Osteoblast (primary cell): ENCODE measurements around the gene ALKBH4. TPM values are rescaled to one million over a fixed set of nuclear protein-coding genes. Genes with fewer than 3 reads are reported as not detected.
"Not testable (repeated sequence)": the region's sequence is repeated elsewhere in the genome, so short reads cannot be mapped to it uniquely, and the experiment has no call there.

ENCODE experiments used
- DNase-seq: peaks from one replicate; pipeline ENCODE4 v3.0.0; 2011; ENCODE audit warnings: low spot score, mixed read lengths; ENCODE audit not compliant: insufficient read length; ENCODE audit errors: missing footprints
- H2AFZ ChIP-seq: 2 replicates; pipeline ENCODE4 v1.6.0; 2011; ENCODE audit warnings: mild to moderate bottlenecking, low read length
- H3K27ac ChIP-seq: 2 replicates; pipeline ENCODE4 v1.5.1; 2011; ENCODE audit warnings: mild to moderate bottlenecking, low read depth, low read length, moderate library complexity
- H3K27me3 ChIP-seq: 2 replicates; pipeline ENCODE4 v1.6.0; 2012; ENCODE audit warnings: mild to moderate bottlenecking, control low read depth, inconsistent platforms, low read length, moderate library complexity; ENCODE audit not compliant: insufficient read depth
- H3K36me3 ChIP-seq: 2 replicates; pipeline ENCODE4 v1.5.1; 2011; ENCODE audit warnings: mild to moderate bottlenecking, low read length, control low read depth, moderate library complexity; ENCODE audit not compliant: insufficient read depth
- H3K4me1 ChIP-seq: 2 replicates; pipeline ENCODE4 v1.5.1; 2011; ENCODE audit warnings: mild to moderate bottlenecking, low read length, control low read depth, moderate library complexity; ENCODE audit not compliant: insufficient read depth
- H3K4me2 ChIP-seq: 2 replicates; pipeline ENCODE4 v1.6.0; 2011; ENCODE audit warnings: mild to moderate bottlenecking, low read length; ENCODE audit not compliant: insufficient read depth
- H3K4me3 ChIP-seq: fragments of 200-600 bp; sonication (generic); 3 replicates; pipeline ENCODE4 v1.5.1; 2012; ENCODE audit warnings: mild to moderate bottlenecking, low read length, inconsistent platforms; ENCODE audit not compliant: insufficient read depth
- H3K79me2 ChIP-seq: 2 replicates; pipeline ENCODE4 v1.6.0; 2012; ENCODE audit warnings: mild to moderate bottlenecking, low read length, control low read depth, inconsistent platforms; ENCODE audit not compliant: insufficient read depth
- H3K9me3 ChIP-seq: 2 replicates; pipeline ENCODE4 v1.5.1; 2011; ENCODE audit warnings: low read depth, low read length, control low read depth
- H4K20me1 ChIP-seq: 2 replicates; pipeline ENCODE4 v1.6.0; 2012; ENCODE audit warnings: mild to moderate bottlenecking, low read length, control low read depth; ENCODE audit not compliant: insufficient read depth
- CTCF ChIP-seq: IDR thresholded peaks from 2 replicates; pipeline ENCODE4 v1.5.1; 2011; ENCODE audit warnings: mild to moderate bottlenecking, low read depth, low read length, moderate library complexity; ENCODE audit errors: extremely low read depth
- total RNA-seq: library from RNA; depleted of rRNA; stranded (reverse); fragments of >200 nt; gene quantifications from 2 replicates; pipeline ENCODE4 v1.2.3, GENCODE V29; 2012

ALKBH4 gene
- total RNA-seq, 1 donor: 16.3 TPM

DNA sequence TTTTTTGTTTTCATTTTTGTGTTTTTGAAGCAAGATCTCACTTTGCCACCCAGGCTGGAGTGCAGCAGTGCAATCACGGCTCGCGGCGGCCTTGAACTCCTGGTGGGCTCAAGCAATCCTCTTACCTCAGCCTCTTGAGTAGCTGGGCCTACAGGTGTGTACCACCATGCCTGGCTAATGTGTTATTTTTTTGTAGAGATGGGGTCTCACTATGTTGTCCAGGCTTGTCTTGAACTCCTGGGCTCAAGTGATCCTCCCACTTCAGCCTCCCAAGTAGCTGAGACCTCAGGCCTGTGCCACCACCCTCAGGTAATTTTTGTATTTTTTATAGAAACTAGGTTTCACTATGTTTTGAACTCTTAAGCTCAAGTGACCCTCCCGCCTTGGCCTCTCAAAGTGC is 53.7 kb downstream of the ALKBH4 start:
- H3K27ac ChIP-seq: no peak overlapping the region
- peaks cover 24% of the 10 kb centered on the region for H3K79me2 ChIP-seq
- DNase-seq: no peak
- no peaks in the 10 kb centered on the region for H3K9me3 ChIP-seq
- no peak overlapping the region for H2AFZ ChIP-seq
- no peaks in the 10 kb centered on the region for H3K27me3 ChIP-seq
- no peak overlapping the region for H3K4me2 ChIP-seq
- TF ChIP-seq CTCF: no peak
- peaks cover 13% of the 10 kb centered on the region for H4K20me1 ChIP-seq
- H3K4me3 ChIP-seq: no peak overlapping the region
- H3K4me1 ChIP-seq: no peaks in the 10 kb centered on the region
- H3K36me3 ChIP-seq: peaks cover 74% of the 10 kb centered on the region

DNA sequence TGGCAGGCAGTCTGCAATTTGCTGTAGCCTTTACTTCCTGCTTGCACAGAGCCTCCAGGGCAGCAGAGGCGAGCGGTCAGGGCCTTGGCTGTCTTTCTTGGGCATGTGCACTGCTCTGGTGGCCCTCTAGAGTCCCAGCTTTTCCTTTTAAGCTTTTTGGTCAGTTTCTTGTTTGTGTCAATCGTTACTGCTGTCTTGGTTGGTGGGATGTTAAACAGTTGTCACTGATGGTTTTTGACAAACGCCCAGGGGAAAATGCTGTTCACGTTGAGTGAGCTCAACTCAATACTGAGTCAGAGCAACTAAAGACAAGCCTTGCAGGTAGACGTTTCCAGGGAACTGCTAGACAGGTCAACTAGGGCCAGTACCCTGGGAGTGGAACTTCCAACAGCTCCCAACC is 54.5 kb downstream of the ALKBH4 start:
- H3K4me3 ChIP-seq: no peak overlapping the region
- no peaks in the 10 kb centered on the region for H3K27me3 ChIP-seq
- H3K4me2 ChIP-seq: no peak overlapping the region
- no peaks in the 10 kb centered on the region for H3K4me1 ChIP-seq
- H3K79me2 ChIP-seq: peaks cover 24% of the 10 kb centered on the region
- no peaks in the 10 kb centered on the region for H3K9me3 ChIP-seq
- no peak overlapping the region for H3K27ac ChIP-seq
- TF ChIP-seq CTCF: no peak
- H2AFZ ChIP-seq: no peak overlapping the region
- no peak for DNase-seq
- peaks cover 13% of the 10 kb centered on the region for H4K20me1 ChIP-seq
- peaks cover 81% of the 10 kb centered on the region for H3K36me3 ChIP-seq

DNA sequence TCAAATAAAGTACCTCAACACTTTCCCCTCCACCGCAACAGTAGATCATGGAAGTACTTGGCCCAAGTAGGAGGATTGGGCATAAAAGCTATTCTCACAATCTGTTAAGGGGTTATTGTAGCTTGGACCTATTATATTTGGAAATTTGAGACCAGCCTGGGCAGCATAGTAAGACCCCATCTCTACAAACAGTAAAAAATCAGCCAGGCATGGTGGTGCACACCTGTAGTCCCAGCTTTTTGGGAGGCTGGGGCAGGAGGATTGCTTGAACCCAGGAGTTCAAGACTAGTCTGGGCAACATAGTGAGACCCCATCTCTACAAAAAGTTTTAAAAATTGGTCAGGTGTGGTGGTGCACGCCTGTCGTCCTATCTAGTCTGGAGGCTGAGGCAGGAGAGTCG is 55.3 kb downstream of the ALKBH4 start:
- H3K4me3 ChIP-seq: no peak overlapping the region
- H3K36me3 ChIP-seq: peaks cover 87% of the 10 kb centered on the region
- H3K27me3 ChIP-seq: no peaks in the 10 kb centered on the region
- no peak for DNase-seq
- no peaks in the 10 kb centered on the region for H3K9me3 ChIP-seq
- H3K4me2 ChIP-seq: no peak overlapping the region
- H4K20me1 ChIP-seq: peaks cover 13% of the 10 kb centered on the region
- TF ChIP-seq CTCF: no peak
- H2AFZ ChIP-seq: no peak overlapping the region
- H3K27ac ChIP-seq: no peak overlapping the region
- peaks cover 24% of the 10 kb centered on the region for H3K79me2 ChIP-seq
- no peaks in the 10 kb centered on the region for H3K4me1 ChIP-seq

DNA sequence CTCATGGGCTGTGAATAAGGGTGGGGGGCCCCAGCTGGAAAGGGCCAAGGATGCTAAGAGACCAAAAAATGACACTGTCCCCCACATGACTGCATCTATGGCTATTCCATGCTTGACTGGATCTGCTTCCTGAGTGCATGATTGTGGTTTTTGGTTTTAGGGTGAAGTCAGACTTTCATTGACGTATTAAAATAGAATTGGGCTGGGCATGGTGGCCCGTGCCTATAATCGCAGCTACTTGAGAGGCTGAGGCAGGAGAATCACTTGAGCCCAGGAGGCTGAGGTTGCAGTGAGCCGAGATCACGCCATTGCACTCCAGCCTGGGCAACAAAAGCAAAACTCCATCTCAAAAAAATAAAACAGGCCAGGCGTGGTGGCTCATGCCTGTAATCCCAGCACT is 56.1 kb downstream of the ALKBH4 start:
- H3K27me3 ChIP-seq, DNase-seq, H3K27ac ChIP-seq, H3K4me2 ChIP-seq, H3K9me3 ChIP-seq, H3K4me3 ChIP-seq, H2AFZ ChIP-seq, H3K4me1 ChIP-seq: not testable (repeated sequence)
- Histone ChIP-seq H3K79me2 (peaks cover 24% of the 10 kb centered on the region), H4K20me1 (peaks cover 13% of the 10 kb centered on the region), H3K36me3 (peaks cover 86% of the 10 kb centered on the region)
